ENCODE results near the gene GGTA1. TPM values are rescaled to one million over a fixed set of nuclear protein-coding genes. Genes with fewer than 3 reads are reported as not detected.

The GGTA1 gene
- total RNA-seq, 1 donor from 2014 or later = not detected

DNA sequence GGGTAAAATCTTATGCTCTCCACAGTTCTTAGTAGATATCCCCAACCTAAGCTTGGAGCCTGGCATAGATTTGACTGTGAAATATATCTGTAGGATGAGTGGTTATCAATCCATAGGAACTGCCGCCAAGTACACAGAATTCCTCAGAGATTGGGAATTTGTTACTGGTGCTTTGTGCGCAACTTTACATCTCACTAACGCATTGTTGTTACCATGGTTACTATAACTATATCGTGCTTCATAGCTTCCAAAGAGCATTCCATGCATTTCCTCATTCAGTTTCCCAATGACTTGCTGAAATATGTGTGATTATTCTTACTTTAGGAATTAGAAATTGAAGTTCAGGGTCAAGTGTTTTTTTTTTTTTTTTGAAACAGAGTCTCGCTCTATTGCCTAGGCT is 9.5 kb upstream of the GGTA1 start:
- H3K27ac Mint-ChIP-seq (ENCODE audit: unreplicated experiment) = no peak overlapping the region
- no peaks in the 10 kb centered on the region for H3K9me3 Mint-ChIP-seq
- H3K4me3 Mint-ChIP-seq = no peak overlapping the region
- DNase-seq (ENCODE audit: low read depth, low spot score) = no peak
- no peaks in the 10 kb centered on the region for H3K36me3 Mint-ChIP-seq (ENCODE audit: low read depth)
- TF ChIP-seq, protein P1, sequence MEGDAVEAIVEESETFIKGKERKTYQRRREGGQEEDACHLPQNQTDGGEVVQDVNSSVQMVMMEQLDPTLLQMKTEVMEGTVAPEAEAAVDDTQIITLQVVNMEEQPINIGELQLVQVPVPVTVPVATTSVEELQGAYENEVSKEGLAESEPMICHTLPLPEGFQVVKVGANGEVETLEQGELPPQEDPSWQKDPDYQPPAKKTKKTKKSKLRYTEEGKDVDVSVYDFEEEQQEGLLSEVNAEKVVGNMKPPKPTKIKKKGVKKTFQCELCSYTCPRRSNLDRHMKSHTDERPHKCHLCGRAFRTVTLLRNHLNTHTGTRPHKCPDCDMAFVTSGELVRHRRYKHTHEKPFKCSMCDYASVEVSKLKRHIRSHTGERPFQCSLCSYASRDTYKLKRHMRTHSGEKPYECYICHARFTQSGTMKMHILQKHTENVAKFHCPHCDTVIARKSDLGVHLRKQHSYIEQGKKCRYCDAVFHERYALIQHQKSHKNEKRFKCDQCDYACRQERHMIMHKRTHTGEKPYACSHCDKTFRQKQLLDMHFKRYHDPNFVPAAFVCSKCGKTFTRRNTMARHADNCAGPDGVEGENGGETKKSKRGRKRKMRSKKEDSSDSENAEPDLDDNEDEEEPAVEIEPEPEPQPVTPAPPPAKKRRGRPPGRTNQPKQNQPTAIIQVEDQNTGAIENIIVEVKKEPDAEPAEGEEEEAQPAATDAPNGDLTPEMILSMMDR (conservative IDR thresholded peaks at IDR 0.05) = no peak
- peaks cover 9% of the 10 kb centered on the region for H3K4me1 Mint-ChIP-seq
- H3K27me3 Mint-ChIP-seq (ENCODE audit: low read depth) = peaks cover 9% of the 10 kb centered on the region

DNA sequence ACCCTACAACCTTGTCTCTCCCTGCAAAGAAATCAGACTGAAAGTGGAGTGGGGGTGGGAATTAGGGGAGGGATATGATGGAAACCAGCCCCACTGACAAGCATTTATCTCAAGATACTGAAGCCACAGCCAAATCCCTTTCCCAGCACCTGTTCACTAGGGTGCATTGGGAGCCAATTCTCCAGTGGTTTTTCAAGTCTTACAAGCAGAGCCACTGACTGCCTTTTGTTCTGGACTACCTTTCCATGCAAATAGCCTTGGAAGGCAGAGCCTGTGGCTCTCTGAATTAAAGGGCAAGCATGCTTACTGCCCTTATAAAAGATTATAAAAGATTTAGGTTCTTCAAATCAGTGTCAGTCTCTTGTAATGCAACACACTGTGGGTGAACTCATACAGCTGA is 8.8 kb upstream of the GGTA1 start:
- no peak overlapping the region for H3K4me3 Mint-ChIP-seq
- H3K4me1 Mint-ChIP-seq = peaks cover 9% of the 10 kb centered on the region
- H3K27ac Mint-ChIP-seq (ENCODE audit: unreplicated experiment) = no peak overlapping the region
- DNase-seq (ENCODE audit: low read depth, low spot score) = no peak
- H3K9me3 Mint-ChIP-seq = no peaks in the 10 kb centered on the region
- H3K36me3 Mint-ChIP-seq (ENCODE audit: low read depth) = no peaks in the 10 kb centered on the region
- peaks cover 13% of the 10 kb centered on the region for H3K27me3 Mint-ChIP-seq (ENCODE audit: low read depth)
- TF ChIP-seq, protein P1 (conservative IDR thresholded peaks at IDR 0.05) = no peak

DNA sequence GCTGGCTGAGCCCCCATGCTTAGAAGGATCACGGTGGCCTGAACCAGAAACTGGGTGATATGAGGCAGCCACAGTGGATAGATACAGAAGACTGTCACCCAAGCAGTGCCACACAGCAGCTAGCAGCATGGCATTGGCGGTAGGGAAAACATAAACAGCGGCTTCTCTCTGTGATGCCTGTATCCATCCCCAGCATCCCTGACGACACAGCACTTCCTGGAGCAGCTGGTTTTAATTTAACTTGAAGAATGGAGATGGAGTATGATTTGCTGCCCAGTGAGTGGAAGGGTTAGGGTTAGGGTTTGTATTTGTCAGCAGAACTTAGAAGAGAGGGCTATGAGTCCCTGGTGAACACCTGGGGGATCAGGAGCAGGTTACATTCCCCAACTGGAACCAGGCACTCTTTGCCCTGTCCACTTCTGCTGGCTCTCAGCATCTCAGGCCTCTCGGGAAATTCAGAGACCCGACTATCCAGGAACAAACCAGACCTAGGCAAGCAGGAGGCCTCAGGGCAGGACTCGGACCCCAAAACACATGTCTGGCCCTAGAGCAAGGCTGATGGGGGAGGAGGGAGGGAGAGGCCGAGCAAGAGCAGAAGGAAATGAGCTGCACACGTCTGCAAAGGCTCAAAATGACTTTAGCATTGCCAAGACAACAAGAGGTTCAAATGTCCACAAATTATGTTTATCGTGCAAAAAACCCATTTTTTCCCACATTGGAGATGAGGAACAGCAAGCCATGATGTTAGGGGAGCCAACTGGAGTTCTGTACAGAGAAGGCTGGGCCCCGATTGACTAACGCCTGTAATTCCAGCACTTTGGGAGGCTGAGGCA is 6.5 kb upstream of the GGTA1 start:
- Mint-ChIP-seq H3K36me3 (ENCODE audit: low read depth) (no peaks in the 10 kb centered on the region), H3K4me3 (peak overlapping the region; percentile 17), H3K4me1 (peaks cover 9% of the 10 kb centered on the region), H3K27ac (ENCODE audit: unreplicated experiment) (no peak overlapping the region), H3K9me3 (no peaks in the 10 kb centered on the region), H3K27me3 (ENCODE audit: low read depth) (peaks cover 30% of the 10 kb centered on the region)
- TF ChIP-seq, protein P1 (conservative IDR thresholded peaks at IDR 0.05) = no peak
- DNase-seq (ENCODE audit: low read depth, low spot score) = no peak

DNA sequence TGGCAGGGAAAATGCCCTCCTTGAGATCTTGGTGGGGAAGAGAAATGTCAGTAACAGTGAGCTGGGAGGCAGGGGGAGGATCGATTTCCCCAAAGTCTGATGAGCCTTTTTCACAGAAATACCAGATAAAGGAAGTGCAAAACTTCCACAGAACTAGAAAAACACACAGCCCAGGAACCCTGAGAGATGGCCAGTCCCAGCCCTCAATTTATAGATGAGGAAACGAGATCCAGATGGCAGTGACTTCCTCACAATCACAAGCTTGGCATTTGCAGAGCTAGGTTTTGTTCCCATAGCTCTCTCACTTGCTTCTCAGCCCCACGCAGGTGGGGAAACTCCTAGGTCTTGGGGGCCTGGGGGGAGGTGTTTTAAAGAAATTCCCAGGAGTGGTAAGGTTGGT is 3.8 kb upstream of the GGTA1 start:
- no peak for DNase-seq (ENCODE audit: low read depth, low spot score)
- Mint-ChIP-seq H3K9me3 (no peaks in the 10 kb centered on the region), H3K27ac (ENCODE audit: unreplicated experiment) (no peak overlapping the region), H3K36me3 (ENCODE audit: low read depth) (no peaks in the 10 kb centered on the region), H3K4me1 (peaks cover 24% of the 10 kb centered on the region), H3K27me3 (ENCODE audit: low read depth) (peaks cover 55% of the 10 kb centered on the region), H3K4me3 (peak overlapping the region; percentile 16)
- TF ChIP-seq, protein P1 (conservative IDR thresholded peaks at IDR 0.05) = no peak

DNA sequence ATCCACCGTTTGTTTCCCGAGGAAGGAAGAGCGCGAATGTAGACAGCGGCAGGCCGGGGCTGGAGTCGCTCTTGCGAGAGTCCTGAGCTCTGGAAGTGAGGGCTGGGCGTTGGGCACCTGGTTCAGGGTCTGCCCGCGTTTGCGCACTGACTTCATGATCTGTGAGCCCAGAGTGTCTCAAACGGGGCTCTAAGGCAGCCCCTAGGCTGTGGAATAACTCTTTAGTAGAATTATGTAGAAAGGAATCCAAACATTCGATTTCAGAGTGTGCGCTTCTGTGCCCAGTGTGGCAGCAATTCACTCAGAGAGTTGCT is 478 bp upstream of the GGTA1 start:
- H3K4me1 Mint-ChIP-seq = peaks cover 21% of the 10 kb centered on the region

More for the DNA sequence above, 478 bp upstream of the GGTA1 start:
- H3K27ac Mint-ChIP-seq (ENCODE audit: unreplicated experiment) = no peak overlapping the region
- TF ChIP-seq, protein P1 (conservative IDR thresholded peaks at IDR 0.05) = no peak
- no peaks in the 10 kb centered on the region for H3K36me3 Mint-ChIP-seq (ENCODE audit: low read depth)
- DNase-seq (ENCODE audit: low read depth, low spot score) = no peak
- H3K27me3 Mint-ChIP-seq (ENCODE audit: low read depth) = peaks cover 75% of the 10 kb centered on the region
- H3K4me3 Mint-ChIP-seq = peak overlapping the region; percentile 92
- H3K9me3 Mint-ChIP-seq = peaks cover 4% of the 10 kb centered on the region
